ENCODE data around the gene PIP4K2C. TPM values are rescaled to one million over a fixed set of nuclear protein-coding genes. Genes with fewer than 3 reads are reported as not detected.

PIP4K2C gene
- total RNA-seq, 1 experiment from 2014 or later, result 88.6 TPM

DNA sequence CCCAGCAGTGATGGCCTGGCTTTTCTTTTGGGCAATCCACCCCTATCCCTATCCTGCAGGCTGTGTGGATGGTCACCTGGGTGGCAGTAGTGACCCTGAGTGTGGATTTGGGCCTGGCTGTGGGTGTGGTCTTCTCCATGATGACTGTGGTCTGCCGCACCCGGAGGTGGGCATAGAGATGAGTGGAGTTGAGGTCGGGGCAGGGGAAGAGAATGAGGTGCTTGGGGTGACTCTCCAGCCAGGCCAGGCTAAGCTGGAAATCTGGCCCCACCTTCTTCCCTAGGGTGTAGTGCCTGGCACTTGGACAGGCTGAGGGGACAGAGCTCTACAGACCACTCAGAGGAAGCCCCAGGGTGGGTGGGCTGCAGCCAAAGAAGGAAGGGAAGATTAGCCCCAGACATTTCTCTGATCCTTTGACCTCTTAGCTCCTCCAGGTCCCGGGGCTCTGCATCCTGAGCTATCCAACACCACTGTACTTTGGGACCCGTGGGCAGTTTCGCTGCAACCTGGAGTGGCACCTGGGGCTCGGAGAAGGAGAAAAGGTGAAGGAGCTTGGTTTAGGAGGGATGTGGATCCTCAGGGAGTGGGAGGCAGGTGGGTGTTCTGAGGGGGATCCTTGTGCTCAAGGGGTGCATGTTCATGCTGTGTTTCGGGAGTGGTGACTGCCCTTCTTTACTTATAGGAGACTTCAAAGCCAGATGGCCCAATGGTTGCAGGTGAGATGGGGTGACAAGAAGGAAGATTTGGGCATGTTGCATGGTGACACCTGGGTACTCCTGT is 33.6 kb downstream of the PIP4K2C start:
- intact Hi-C loops (cut with micrococcal nuclease), result no loop called here
- Histone ChIP-seq H3K27ac (ENCODE audit: low read length) (no peak overlapping the region), H3K9me2 (replicated peaks; ENCODE audit: low read length) (no peaks in the 10 kb centered on the region), H3K4me3 (ENCODE audit: low read length) (no peak overlapping the region), H3K4me2 (ENCODE audit: low read length) (no peak overlapping the region), H3K36me3 (ENCODE audit: low read depth, low read length) (no peaks in the 10 kb centered on the region; the same call in 1 of the 2 replicates), H3K9me3 (ENCODE audit: low read length) (no peaks in the 10 kb centered on the region), H3K9ac (ENCODE audit: low read length) (no peak overlapping the region), H3K4me1 (ENCODE audit: insufficient read depth, low read length) (no peaks in the 10 kb centered on the region), H4K20me1 (ENCODE audit: low read length) (no peaks in the 10 kb centered on the region), H3K79me2 (ENCODE audit: low read length) (no peaks in the 10 kb centered on the region), H3F3A (ENCODE audit: low read length, unreplicated experiment) (no peaks in the 10 kb centered on the region), H2AFZ (ENCODE audit: low read length) (no peak overlapping the region), H3K27me3 (ENCODE audit: low read length) (peaks cover 15% of the 10 kb centered on the region)
- ChIA-PET CTCF (no interaction called here), POLR2A (ENCODE audit: unreplicated experiment) (no interaction called here)
- TF ChIP-seq EZH2 (IDR thresholded peaks at IDR 0.05; ENCODE audit: low read length, unreplicated experiment) (no peak), EZH2phosphoT487 (IDR thresholded peaks at IDR 0.05; ENCODE audit: borderline replicate concordance, low read length) (no peak)
- TF ChIP-seq, protein P1, sequence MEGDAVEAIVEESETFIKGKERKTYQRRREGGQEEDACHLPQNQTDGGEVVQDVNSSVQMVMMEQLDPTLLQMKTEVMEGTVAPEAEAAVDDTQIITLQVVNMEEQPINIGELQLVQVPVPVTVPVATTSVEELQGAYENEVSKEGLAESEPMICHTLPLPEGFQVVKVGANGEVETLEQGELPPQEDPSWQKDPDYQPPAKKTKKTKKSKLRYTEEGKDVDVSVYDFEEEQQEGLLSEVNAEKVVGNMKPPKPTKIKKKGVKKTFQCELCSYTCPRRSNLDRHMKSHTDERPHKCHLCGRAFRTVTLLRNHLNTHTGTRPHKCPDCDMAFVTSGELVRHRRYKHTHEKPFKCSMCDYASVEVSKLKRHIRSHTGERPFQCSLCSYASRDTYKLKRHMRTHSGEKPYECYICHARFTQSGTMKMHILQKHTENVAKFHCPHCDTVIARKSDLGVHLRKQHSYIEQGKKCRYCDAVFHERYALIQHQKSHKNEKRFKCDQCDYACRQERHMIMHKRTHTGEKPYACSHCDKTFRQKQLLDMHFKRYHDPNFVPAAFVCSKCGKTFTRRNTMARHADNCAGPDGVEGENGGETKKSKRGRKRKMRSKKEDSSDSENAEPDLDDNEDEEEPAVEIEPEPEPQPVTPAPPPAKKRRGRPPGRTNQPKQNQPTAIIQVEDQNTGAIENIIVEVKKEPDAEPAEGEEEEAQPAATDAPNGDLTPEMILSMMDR (conservative IDR thresholded peaks at IDR 0.05; ENCODE audit: low read depth, low read length), result no peak
- DNase-seq, result no peak
- ATAC-seq, result no peak
- BruUV-seq (replicated peaks), result no TSS peak

GRCh38 chr12:57625261-57626032 is 34.5 kb downstream of the PIP4K2C start:
- H3K4me1 ChIP-seq (ENCODE audit: insufficient read depth, low read length), result no peaks in the 10 kb centered on the region
- H3F3A ChIP-seq (ENCODE audit: low read length, unreplicated experiment), result no peaks in the 10 kb centered on the region
- ATAC-seq (no peak), DNase-seq (no peak)
- H3K9me3 ChIP-seq (ENCODE audit: low read length), result no peaks in the 10 kb centered on the region
- H3K27ac ChIP-seq (ENCODE audit: low read length), result no peak overlapping the region
- no peak overlapping the region for H3K4me2 ChIP-seq (ENCODE audit: low read length)
- peaks cover 9% of the 10 kb centered on the region for H3K27me3 ChIP-seq (ENCODE audit: low read length)
- intact Hi-C loops (cut with micrococcal nuclease), result no loop called here
- ChIA-PET CTCF (no interaction called here), POLR2A (ENCODE audit: unreplicated experiment) (no interaction called here)
- no peak overlapping the region for H3K9ac ChIP-seq (ENCODE audit: low read length)
- TF ChIP-seq EZH2 (IDR thresholded peaks at IDR 0.05; ENCODE audit: low read length, unreplicated experiment) (no peak), EZH2phosphoT487 (IDR thresholded peaks at IDR 0.05; ENCODE audit: borderline replicate concordance, low read length) (no peak)
- TF ChIP-seq, protein P1 (conservative IDR thresholded peaks at IDR 0.05; ENCODE audit: low read depth, low read length), result no peak
- no peaks in the 10 kb centered on the region for H3K9me2 ChIP-seq (replicated peaks; ENCODE audit: low read length)
- BruUV-seq (replicated peaks), result no TSS peak
- H3K4me3 ChIP-seq (ENCODE audit: low read length), result no peak overlapping the region
- no peaks in the 10 kb centered on the region for H4K20me1 ChIP-seq (ENCODE audit: low read length)
- H2AFZ ChIP-seq (ENCODE audit: low read length), result no peak overlapping the region
- no peaks in the 10 kb centered on the region for H3K79me2 ChIP-seq (ENCODE audit: low read length)
- no peaks in the 10 kb centered on the region; the same call in 1 of the 2 replicates for H3K36me3 ChIP-seq (ENCODE audit: low read depth, low read length)

Data from PC-3 (cell line).